Skeletal muscle satellite cell (primary cell): ENCODE measurements around the gene KMT2A.
A peak's percentile ranks its signal among the peaks of the same experiment; 100 is the strongest.

ENCODE experiments used
- H3K27me3 ChIP-seq: 2 replicates; pipeline ENCODE4 v1.7.0; 2013; ENCODE audit warnings: low read length; ENCODE audit not compliant: control insufficient read depth, insufficient read depth
- H3K36me3 ChIP-seq: 2 replicates; pipeline ENCODE4 v1.7.0; 2013; ENCODE audit warnings: mild to moderate bottlenecking, control low read depth, low read length; ENCODE audit not compliant: insufficient read depth
- H3K4me1 ChIP-seq: 2 replicates; pipeline ENCODE4 v1.7.0; 2013; ENCODE audit warnings: low read length; ENCODE audit not compliant: control insufficient read depth, insufficient read depth
- H3K4me2 ChIP-seq: 2 replicates; pipeline ENCODE4 v1.7.0; 2013; ENCODE audit warnings: mild to moderate bottlenecking, low read length
- H3K4me3 ChIP-seq: 2 replicates; pipeline ENCODE4 v1.7.0; 2013; ENCODE audit warnings: low read length
- H3K9ac ChIP-seq: 2 replicates; pipeline ENCODE4 v1.7.0; 2013; ENCODE audit warnings: mild to moderate bottlenecking, low read depth, low read length, moderate library complexity
- H3K9me3 ChIP-seq: replicated peaks from 2 replicates; pipeline ENCODE4 v1.7.0; 2013; ENCODE audit warnings: mild to moderate bottlenecking, control low read depth, low read length

The KMT2A gene

GRCh38 chr11:118529584-118530175, 93.4 kb downstream of the KMT2A start:
- H3K4me1 ChIP-seq: peaks cover 12% of the 10 kb centered on the region
- no peaks in the 10 kb centered on the region for H3K9me3 ChIP-seq
- peak overlapping the region; percentile 71 for H3K9ac ChIP-seq

GRCh38 chr11:118530180-118530682, 93.9 kb downstream of the KMT2A start:
- H3K9me3 ChIP-seq: no peaks in the 10 kb centered on the region
- H3K4me2 ChIP-seq: peak overlapping the region; percentile 94
- no peaks in the 10 kb centered on the region for H3K27me3 ChIP-seq
- H3K4me1 ChIP-seq: peaks cover 12% of the 10 kb centered on the region
- H3K9ac ChIP-seq: peak overlapping the region; percentile 71
- peak overlapping the region; percentile 81 for H3K4me3 ChIP-seq
- peaks cover under 1% of the 10 kb centered on the region for H3K36me3 ChIP-seq

More at GRCh38 chr11:118529584-118530175, 93.4 kb downstream of the KMT2A start:
- Histone ChIP-seq H3K36me3 (peaks cover 6% of the 10 kb centered on the region), H3K27me3 (no peaks in the 10 kb centered on the region), H3K4me2 (peak overlapping the region; percentile 94), H3K4me3 (peak overlapping the region; percentile 81)

- H3K27me3 ChIP-seq: no peaks in the 10 kb centered on the region
- peak within 1 kb of the TSS; percentile 94 for H3K4me2 ChIP-seq
- H3K4me3 ChIP-seq: peak within 1 kb of the TSS; percentile 81
- H3K9ac ChIP-seq: peak within 1 kb of the TSS; percentile 71
- no peaks in the 10 kb centered on the region for H3K9me3 ChIP-seq
- H3K36me3 ChIP-seq: no peaks in the 10 kb centered on the region
- peaks cover 12% of the 10 kb centered on the region for H3K4me1 ChIP-seq
Measured at GRCh38 chr11:118530683-118531596, 94.6 kb downstream of the KMT2A start, which contains the start of gene TMEM25. TSS of gene TMEM25 (plus strand) at chr11:118531192. CDS start at chr11:118531802, 610 bp downstream.

- H3K4me1 ChIP-seq: peaks cover 12% of the 10 kb centered on the region
- H3K36me3 ChIP-seq: no peaks in the 10 kb centered on the region
- H3K4me2 ChIP-seq: peak overlapping the region; percentile 94
- peak overlapping the region; percentile 71 for H3K9ac ChIP-seq
- peak overlapping the region; percentile 81 for H3K4me3 ChIP-seq
- H3K9me3 ChIP-seq: no peaks in the 10 kb centered on the region
- H3K27me3 ChIP-seq: no peaks in the 10 kb centered on the region
Measured at GRCh38 chr11:118531597-118532084, 95.3 kb downstream of the KMT2A start.

- Histone ChIP-seq H3K9ac (no peak overlapping the region), H3K36me3 (no peaks in the 10 kb centered on the region), H3K27me3 (no peaks in the 10 kb centered on the region), H3K9me3 (no peaks in the 10 kb centered on the region), H3K4me3 (no peak overlapping the region), H3K4me1 (peaks cover 12% of the 10 kb centered on the region), H3K4me2 (peak overlapping the region; percentile 94)
Measured at GRCh38 chr11:118532091-118532490, 95.8 kb downstream of the KMT2A start.

- no peaks in the 10 kb centered on the region for H3K36me3 ChIP-seq
- no peak overlapping the region for H3K4me2 ChIP-seq
- peaks cover 12% of the 10 kb centered on the region for H3K4me1 ChIP-seq
- H3K4me3 ChIP-seq: no peak overlapping the region
- no peaks in the 10 kb centered on the region for H3K27me3 ChIP-seq
- no peak overlapping the region for H3K9ac ChIP-seq
- H3K9me3 ChIP-seq: no peaks in the 10 kb centered on the region
Measured at GRCh38 chr11:118532852-118533768, 96.8 kb downstream of the KMT2A start.

- no peak overlapping the region for H3K4me3 ChIP-seq
- H3K4me1 ChIP-seq: peaks cover 16% of the 10 kb centered on the region
Measured at GRCh38 chr11:118533769-118534729, 97.8 kb downstream of the KMT2A start.

GRCh38 chr11:118535261-118535660, 99.0 kb downstream of the KMT2A start:
- H3K4me3 ChIP-seq: no peak overlapping the region
- no peaks in the 10 kb centered on the region for H3K9me3 ChIP-seq

More at GRCh38 chr11:118533769-118534729, 97.8 kb downstream of the KMT2A start:
- Histone ChIP-seq H3K9me3 (no peaks in the 10 kb centered on the region), H3K36me3 (no peaks in the 10 kb centered on the region), H3K9ac (no peak overlapping the region), H3K4me2 (no peak overlapping the region), H3K27me3 (no peaks in the 10 kb centered on the region)

GRCh38 chr11:118536726-118537125, 100.4 kb downstream of the KMT2A start:
- Histone ChIP-seq H3K4me3 (no peak overlapping the region), H3K4me2 (no peak overlapping the region), H3K9me3 (no peaks in the 10 kb centered on the region), H3K9ac (no peak overlapping the region), H3K4me1 (peaks cover 4% of the 10 kb centered on the region), H3K27me3 (no peaks in the 10 kb centered on the region), H3K36me3 (no peaks in the 10 kb centered on the region)

More at GRCh38 chr11:118535261-118535660, 99.0 kb downstream of the KMT2A start:
- no peaks in the 10 kb centered on the region for H3K36me3 ChIP-seq
- H3K4me2 ChIP-seq: no peak overlapping the region
- no peak overlapping the region for H3K9ac ChIP-seq
- peaks cover 6% of the 10 kb centered on the region for H3K4me1 ChIP-seq
- H3K27me3 ChIP-seq: no peaks in the 10 kb centered on the region

- Histone ChIP-seq H3K4me1 (peaks cover 4% of the 10 kb centered on the region), H3K4me2 (no peak overlapping the region)
Measured at GRCh38 chr11:118537409-118537980, 101.2 kb downstream of the KMT2A start.

More at GRCh38 chr11:118537409-118537980, 101.2 kb downstream of the KMT2A start:
- Histone ChIP-seq H3K9ac (no peak overlapping the region), H3K4me3 (no peak overlapping the region), H3K27me3 (no peaks in the 10 kb centered on the region), H3K9me3 (no peaks in the 10 kb centered on the region), H3K36me3 (no peaks in the 10 kb centered on the region)
